Tibial nerve (tissue), 4 donors: ENCODE data around the gene SOX8. TPM values are rescaled to one million over a fixed set of nuclear protein-coding genes. Genes with fewer than 3 reads are reported as not detected.

ENCODE experiments used
- DNase-seq, 2 donors: peaks; one replicate each; pipeline ENCODE4 v3.0.0-alpha.2; 2019; ENCODE audit warnings: low spot score in 2 of 2
- H3K27ac ChIP-seq, 4 donors: fragments of 200-600 bp; sonication (generic) in 3 of 4; one replicate each; pipeline ENCODE4 v1.5.1; 2017 to 2019; ENCODE audit warnings: mild to moderate bottlenecking in 1 of 4
- H3K27me3 ChIP-seq, 2 donors: fragments of 200-600 bp; sonication (generic) in 1 of 2; one replicate each; pipeline versions ENCODE4 v1.5.1 to v1.6.0; 2017 to 2019
- H3K36me3 ChIP-seq, 3 donors: fragments of 200-600 bp; sonication (generic); one replicate each; pipeline ENCODE4 v1.5.1; 2018 to 2019
- H3K4me1 ChIP-seq, 4 donors: fragments of 200-600 bp; sonication (generic) in 3 of 4; one replicate each; pipeline ENCODE4 v1.5.1; 2017 to 2019
- H3K4me3 ChIP-seq, 4 donors: fragments of 200-600 bp; sonication (generic) in 3 of 4; one replicate each; pipeline ENCODE4 v1.5.1; 2017 to 2019; ENCODE audit warnings: mild to moderate bottlenecking in 1 of 4, moderate library complexity in 1 of 4
- H3K9me3 ChIP-seq, 4 donors: fragments of 200-600 bp; sonication (generic) in 3 of 4; one replicate each; pipeline ENCODE4 v1.5.1; 2017 to 2019
- EP300 ChIP-seq, 2 donors: sonication (generic); formaldehyde crosslinking; IDR thresholded peaks; one replicate each; pipeline ENCODE4 v1.6.1; 2017; ENCODE audit warnings: antibody characterized with exemption in 2 of 2, mild to moderate bottlenecking in 1 of 2
- POLR2A ChIP-seq, 2 donors: fragments of 450-650 bp; IDR thresholded peaks; one replicate each; pipeline ENCODE4 v1.6.1; 2017; ENCODE audit warnings: antibody characterized with exemption in 2 of 2, mild to moderate bottlenecking in 2 of 2, moderate library complexity in 2 of 2
- WGBS, 2 donors: methylation state at CpG; one replicate each; pipeline ENCODE4 v1.1.5; 2018; 5-methylcytosine and 5-hydroxymethylcytosine counted together
- total RNA-seq, 4 donors: library from RNA; depleted of rRNA; stranded (reverse); fragments of >200 nt; gene quantifications; one replicate each; pipeline ENCODE4 v1.1.0, GENCODE V29; 2016
- TF ChIP-seq, protein P1 (sequence below), 5 experiments: fragments of 200-600 bp in 3 of 5; fragments of 450-650 bp in 2 of 5; sonication (generic) in 3 of 5; IDR thresholded peaks; one replicate each; pipeline ENCODE4 v1.5.1; 2016 to 2019; ENCODE audit warnings: antibody characterized with exemption in 5 of 5, mild to moderate bottlenecking in 3 of 5, moderate library complexity in 2 of 5

The SOX8 gene
- total RNA-seq, 4 donors from 2014 or later, result 51.3 to 74.5 (median 66.3) TPM

DNA sequence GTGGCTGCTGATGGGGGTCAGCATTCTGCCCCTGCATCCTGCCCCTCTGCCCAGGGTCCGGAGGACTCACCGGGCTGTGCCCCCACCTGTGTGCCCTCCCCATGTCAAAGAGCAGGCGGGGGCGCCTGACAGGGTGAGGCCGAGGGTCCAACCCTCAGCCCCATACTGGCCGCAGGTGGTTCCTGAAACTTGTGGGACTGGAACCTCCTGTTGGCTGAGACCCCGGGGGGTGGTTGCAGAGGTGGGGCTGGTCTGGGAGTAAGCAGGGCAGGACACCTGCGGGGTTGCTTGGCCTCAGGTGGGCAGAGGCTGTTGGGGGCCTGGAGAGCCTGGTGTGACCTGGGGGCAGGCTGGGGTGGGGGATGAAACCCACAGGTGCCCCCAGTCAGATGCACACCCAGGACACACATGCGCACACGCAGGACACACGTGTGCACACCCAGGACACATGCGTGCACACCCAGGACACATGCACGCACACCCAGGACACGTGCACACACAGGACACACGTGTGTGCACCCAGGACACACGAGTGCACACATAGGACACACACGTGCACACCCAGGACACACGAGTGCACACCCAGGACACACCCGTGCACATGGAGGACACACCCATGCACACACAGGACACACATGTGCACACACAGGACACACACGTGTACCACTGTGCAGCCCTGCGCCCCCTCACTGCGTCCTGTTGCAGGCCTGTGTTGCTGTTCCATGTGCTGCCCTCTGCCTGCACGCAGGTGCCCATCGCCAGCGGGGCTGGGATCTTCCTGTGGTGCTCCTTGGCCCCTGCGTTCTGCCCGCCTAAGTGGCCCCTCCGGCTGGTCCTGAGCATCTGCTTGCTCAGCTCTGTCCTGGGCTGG is 31.4 kb downstream of the SOX8 start:
- Histone ChIP-seq H3K9me3 (no peaks in the 10 kb centered on the region), H3K27me3 (peaks cover 0 to 33% of the 10 kb centered on the region in 2 donors)
- 86 to 93% methylated on average over 17 to 22 of the region's 28 CpGs for WGBS, 2 donors

GRCh38 chr16:1013593-1013900 is 32.0 kb downstream of the SOX8 start:
- DNase-seq, result no peak
- 60 to 100% methylated on average over 1 to 2 of the region's 8 CpGs for WGBS, 2 donors

More for the DNA sequence above, 31.4 kb downstream of the SOX8 start:
- Histone ChIP-seq H3K4me3 (no peak overlapping the region), H3K36me3 (no peaks in the 10 kb centered on the region), H3K4me1 (peaks cover 0 to 13% (median 0%) of the 10 kb centered on the region in 4 donors), H3K27ac (peak overlapping the region in 1 of 4 donors; percentile 87)
- DNase-seq, result no peak
- TF ChIP-seq, protein P1, sequence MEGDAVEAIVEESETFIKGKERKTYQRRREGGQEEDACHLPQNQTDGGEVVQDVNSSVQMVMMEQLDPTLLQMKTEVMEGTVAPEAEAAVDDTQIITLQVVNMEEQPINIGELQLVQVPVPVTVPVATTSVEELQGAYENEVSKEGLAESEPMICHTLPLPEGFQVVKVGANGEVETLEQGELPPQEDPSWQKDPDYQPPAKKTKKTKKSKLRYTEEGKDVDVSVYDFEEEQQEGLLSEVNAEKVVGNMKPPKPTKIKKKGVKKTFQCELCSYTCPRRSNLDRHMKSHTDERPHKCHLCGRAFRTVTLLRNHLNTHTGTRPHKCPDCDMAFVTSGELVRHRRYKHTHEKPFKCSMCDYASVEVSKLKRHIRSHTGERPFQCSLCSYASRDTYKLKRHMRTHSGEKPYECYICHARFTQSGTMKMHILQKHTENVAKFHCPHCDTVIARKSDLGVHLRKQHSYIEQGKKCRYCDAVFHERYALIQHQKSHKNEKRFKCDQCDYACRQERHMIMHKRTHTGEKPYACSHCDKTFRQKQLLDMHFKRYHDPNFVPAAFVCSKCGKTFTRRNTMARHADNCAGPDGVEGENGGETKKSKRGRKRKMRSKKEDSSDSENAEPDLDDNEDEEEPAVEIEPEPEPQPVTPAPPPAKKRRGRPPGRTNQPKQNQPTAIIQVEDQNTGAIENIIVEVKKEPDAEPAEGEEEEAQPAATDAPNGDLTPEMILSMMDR (IDR thresholded peaks at IDR 0.05), result no peak
- TF ChIP-seq EP300 (IDR thresholded peaks at IDR 0.05) (no peak), POLR2A (IDR thresholded peaks at IDR 0.05) (no peak)

DNA sequence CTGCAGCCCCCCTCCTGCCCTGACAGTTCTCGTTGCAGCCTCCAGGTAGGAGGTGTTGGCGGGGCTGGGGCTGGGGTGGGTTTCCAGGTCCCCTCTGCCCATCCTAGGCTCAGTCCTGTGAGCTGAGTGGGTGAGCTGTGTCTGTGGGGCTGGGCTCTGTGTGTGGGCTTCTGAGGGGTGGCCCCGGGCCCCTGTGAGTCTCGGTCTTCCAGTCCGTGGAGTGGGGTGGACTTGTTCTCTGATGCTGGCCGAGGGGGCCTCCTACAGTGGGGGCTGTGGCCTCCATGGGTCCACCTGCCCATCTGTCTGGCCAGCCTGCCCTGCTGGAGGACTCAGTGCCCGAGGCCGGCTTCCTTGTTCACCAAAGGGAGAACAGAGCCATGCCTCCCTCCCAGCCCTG is 32.7 kb downstream of the SOX8 start:
- peaks cover 0 to 23% of the 10 kb centered on the region in 2 donors for H3K27me3 ChIP-seq
- TF ChIP-seq, protein P1 (IDR thresholded peaks at IDR 0.05), result no peak
- no peak for TF ChIP-seq POLR2A (IDR thresholded peaks at IDR 0.05)
- no peak for TF ChIP-seq EP300 (IDR thresholded peaks at IDR 0.05)
- no peaks in the 10 kb centered on the region for H3K9me3 ChIP-seq
- peak overlapping the region in 3 of 4 donors; percentile 53 to 87 (median 68) for H3K27ac ChIP-seq
- H3K36me3 ChIP-seq, result no peaks in the 10 kb centered on the region
- peaks cover 0 to 19% (median 3%) of the 10 kb centered on the region in 4 donors for H3K4me1 ChIP-seq
- WGBS, 2 donors, result 72 to 85% methylated on average over 4 to 8 of the region's 8 CpGs
- no peak overlapping the region for H3K4me3 ChIP-seq
- no peak for DNase-seq

More at GRCh38 chr16:1013593-1013900, 32.0 kb downstream of the SOX8 start:
- H3K27me3 ChIP-seq, result peaks cover 0 to 27% of the 10 kb centered on the region in 2 donors
- H3K4me1 ChIP-seq, result peaks cover 0 to 13% (median under 1%) of the 10 kb centered on the region in 4 donors
- no peak overlapping the region for H3K4me3 ChIP-seq
- TF ChIP-seq, protein P1 (IDR thresholded peaks at IDR 0.05), result no peak
- no peak for TF ChIP-seq POLR2A (IDR thresholded peaks at IDR 0.05)
- no peak for TF ChIP-seq EP300 (IDR thresholded peaks at IDR 0.05)
- no peaks in the 10 kb centered on the region for H3K9me3 ChIP-seq
- H3K27ac ChIP-seq, result peak overlapping the region in 2 of 4 donors; percentile 68 to 87
- no peaks in the 10 kb centered on the region for H3K36me3 ChIP-seq

DNA sequence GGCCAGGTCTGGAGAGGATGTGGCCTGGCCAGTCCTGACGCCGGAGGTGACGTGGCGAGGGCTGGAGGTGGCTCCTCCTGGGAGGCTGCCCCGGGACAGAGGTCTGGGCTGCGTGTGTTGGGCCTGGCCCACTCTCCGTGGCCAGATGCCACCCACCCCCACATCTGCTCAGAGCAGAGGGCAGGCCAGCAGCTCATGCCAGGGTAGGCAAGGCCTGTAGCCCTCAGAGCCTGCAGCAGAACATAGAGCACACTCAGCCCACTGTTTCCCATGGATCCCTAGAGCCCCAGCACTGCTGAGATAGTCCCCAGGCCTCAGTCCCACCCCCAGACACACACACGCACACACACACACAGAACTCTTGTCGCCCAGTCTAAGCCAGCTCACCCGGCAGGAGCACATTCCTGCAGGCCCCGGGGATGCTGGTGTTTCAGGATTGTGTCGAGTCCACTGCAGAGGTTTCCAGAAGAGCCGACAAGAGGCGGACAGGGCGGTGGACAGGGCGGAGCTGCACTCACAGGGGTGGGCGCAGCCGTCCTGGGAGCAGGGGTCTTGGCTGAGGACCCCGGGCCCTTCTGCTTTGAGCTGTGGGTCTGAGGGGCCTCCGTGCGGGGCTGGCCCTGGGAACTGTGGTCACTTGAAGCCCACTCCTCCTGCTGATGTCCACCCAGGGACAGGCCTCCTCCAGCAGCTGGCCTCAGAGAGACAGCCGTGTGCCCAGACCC is 33.4 kb downstream of the SOX8 start:
- WGBS, 2 donors, result 58 to 59% methylated on average over 14 of the region's 22 CpGs

More for the DNA sequence above, 33.4 kb downstream of the SOX8 start:
- TF ChIP-seq, protein P1 (IDR thresholded peaks at IDR 0.05), result no peak
- no peak for TF ChIP-seq POLR2A (IDR thresholded peaks at IDR 0.05)
- peak in 1 of 2 donors; percentile 76 for TF ChIP-seq EP300 (IDR thresholded peaks at IDR 0.05)
- Histone ChIP-seq H3K27me3 (peaks cover 0 to 22% of the 10 kb centered on the region in 2 donors), H3K27ac (peak overlapping the region in 3 of 4 donors; percentile 56 to 87 (median 74)), H3K4me1 (peaks cover 0 to 27% (median 7%) of the 10 kb centered on the region in 4 donors), H3K9me3 (no peaks in the 10 kb centered on the region), H3K36me3 (no peaks in the 10 kb centered on the region), H3K4me3 (no peak overlapping the region)
- DNase-seq, result peak in 1 of 2 donors; percentile 40
